PFSK-1 (cell line): ENCODE data around the gene POP7. TPM values are rescaled to one million over a fixed set of nuclear protein-coding genes. Genes with fewer than 3 reads are reported as not detected.

Experiments used
- FOXP2 ChIP-seq: optimal IDR thresholded peaks from 2 replicates; pipeline ENCODE3; 2011; ENCODE audit warnings: borderline replicate concordance, control low read depth, inconsistent platforms; ENCODE audit not compliant: insufficient read depth; ENCODE audit errors: extremely low read length, extremely low read depth
- POLR2AphosphoS5 ChIP-seq: IDR thresholded peaks from 2 replicates; pipeline ENCODE4 v1.6.1; 2012; ENCODE audit warnings: low read depth, mild to moderate bottlenecking, control low read depth, low read length, moderate library complexity
- SIN3A ChIP-seq: IDR thresholded peaks from 2 replicates; pipeline ENCODE4 v1.6.1; 2012; ENCODE audit warnings: mild to moderate bottlenecking, low read length, moderate library complexity, borderline replicate concordance; ENCODE audit not compliant: insufficient read depth
- TAF1 ChIP-seq: IDR thresholded peaks from 2 replicates; pipeline ENCODE4 v1.6.1; 2012; ENCODE audit warnings: low read length, control low read depth, borderline replicate concordance; ENCODE audit not compliant: insufficient read depth
- polyA plus RNA-seq: library from polyadenylated mRNA; unstranded; fragments of >200 nt; gene quantifications from one replicate; pipeline ENCODE4 v1.2.1, GENCODE V29; 2012; ENCODE audit warnings: low read depth, missing spikeins; ENCODE audit not compliant: insufficient read length
- TF ChIP-seq, protein P1 (sequence below), 2 experiments: IDR thresholded peaks; 2 replicates each; pipeline versions ENCODE4 v1.6.1 to v1.8.0; 2011 to 2012; ENCODE audit warnings: low read depth in 2 of 2, low read length in 2 of 2, control low read depth in 1 of 2, inconsistent platforms in 1 of 2, mild to moderate bottlenecking in 1 of 2, moderate library complexity in 1 of 2; ENCODE audit not compliant: insufficient read depth in 1 of 2

POP7 gene
- 103 TPM for polyA plus RNA-seq

DNA sequence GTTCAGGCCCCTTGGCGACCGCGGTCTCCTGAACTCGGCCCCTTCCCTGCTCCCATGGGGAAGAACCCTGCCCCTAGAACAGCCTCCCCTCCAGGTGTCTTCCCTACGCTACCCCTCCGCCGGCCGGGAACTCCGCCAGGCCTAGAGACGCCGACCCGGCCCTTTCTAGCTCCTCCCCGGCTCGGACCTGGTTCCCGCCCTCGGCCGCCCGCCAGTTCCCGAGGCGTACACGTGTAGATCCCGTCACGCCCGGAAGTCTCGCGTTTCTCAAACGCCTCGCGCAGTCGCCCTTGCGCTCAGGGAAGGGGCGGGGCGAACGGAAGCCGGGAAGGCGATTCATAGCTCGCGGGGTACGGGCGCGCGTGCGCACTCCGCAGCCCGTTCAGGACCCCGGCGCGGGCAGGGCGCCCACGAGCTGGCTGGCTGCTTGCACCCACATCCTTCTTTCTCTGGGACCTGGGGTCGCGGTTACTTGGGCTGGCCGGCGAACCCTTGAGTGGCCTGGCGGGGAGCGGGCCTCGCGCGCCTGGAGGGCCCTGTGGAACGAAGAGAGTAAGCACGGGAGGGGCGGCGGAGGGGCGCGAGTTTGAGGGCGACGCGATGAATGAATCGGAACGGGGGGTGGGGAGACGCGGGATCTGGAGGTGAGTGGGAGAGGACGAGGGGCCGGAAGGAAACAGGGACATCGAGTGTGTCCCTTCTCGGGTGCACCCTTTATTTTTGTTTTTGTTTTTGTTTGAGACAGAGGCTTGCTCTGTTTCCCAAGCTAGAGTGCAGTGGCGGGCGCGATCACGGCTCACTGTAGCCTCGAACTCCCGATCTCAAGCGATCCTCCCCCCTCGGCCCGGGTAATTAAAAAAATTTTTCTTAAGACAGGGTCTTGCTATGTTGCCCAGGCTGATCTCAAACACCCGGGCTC lies at the start of gene POP7:
Gene POP7, plus strand, starts transcription at position 369 of the 919 bp plus-strand sequence. CDS start 710 bp downstream, outside the sequence.
- TF ChIP-seq TAF1 (peak; percentile 74; the same call in 1 of the 2 replicates), POLR2AphosphoS5 (peak; percentile 87), FOXP2 (peak; percentile 84), SIN3A (peak; percentile 10; the same call in 1 of the 2 replicates)
- TF ChIP-seq, protein P1, sequence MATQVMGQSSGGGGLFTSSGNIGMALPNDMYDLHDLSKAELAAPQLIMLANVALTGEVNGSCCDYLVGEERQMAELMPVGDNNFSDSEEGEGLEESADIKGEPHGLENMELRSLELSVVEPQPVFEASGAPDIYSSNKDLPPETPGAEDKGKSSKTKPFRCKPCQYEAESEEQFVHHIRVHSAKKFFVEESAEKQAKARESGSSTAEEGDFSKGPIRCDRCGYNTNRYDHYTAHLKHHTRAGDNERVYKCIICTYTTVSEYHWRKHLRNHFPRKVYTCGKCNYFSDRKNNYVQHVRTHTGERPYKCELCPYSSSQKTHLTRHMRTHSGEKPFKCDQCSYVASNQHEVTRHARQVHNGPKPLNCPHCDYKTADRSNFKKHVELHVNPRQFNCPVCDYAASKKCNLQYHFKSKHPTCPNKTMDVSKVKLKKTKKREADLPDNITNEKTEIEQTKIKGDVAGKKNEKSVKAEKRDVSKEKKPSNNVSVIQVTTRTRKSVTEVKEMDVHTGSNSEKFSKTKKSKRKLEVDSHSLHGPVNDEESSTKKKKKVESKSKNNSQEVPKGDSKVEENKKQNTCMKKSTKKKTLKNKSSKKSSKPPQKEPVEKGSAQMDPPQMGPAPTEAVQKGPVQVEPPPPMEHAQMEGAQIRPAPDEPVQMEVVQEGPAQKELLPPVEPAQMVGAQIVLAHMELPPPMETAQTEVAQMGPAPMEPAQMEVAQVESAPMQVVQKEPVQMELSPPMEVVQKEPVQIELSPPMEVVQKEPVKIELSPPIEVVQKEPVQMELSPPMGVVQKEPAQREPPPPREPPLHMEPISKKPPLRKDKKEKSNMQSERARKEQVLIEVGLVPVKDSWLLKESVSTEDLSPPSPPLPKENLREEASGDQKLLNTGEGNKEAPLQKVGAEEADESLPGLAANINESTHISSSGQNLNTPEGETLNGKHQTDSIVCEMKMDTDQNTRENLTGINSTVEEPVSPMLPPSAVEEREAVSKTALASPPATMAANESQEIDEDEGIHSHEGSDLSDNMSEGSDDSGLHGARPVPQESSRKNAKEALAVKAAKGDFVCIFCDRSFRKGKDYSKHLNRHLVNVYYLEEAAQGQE (IDR thresholded peaks at IDR 0.05; ENCODE audit: insufficient read depth in 1 of 2, low read depth in 2 of 2, low read length in 2 of 2), result peak in 1 of 2 experiments; percentile 49; a peak in 2 of 4 replicates

DNA sequence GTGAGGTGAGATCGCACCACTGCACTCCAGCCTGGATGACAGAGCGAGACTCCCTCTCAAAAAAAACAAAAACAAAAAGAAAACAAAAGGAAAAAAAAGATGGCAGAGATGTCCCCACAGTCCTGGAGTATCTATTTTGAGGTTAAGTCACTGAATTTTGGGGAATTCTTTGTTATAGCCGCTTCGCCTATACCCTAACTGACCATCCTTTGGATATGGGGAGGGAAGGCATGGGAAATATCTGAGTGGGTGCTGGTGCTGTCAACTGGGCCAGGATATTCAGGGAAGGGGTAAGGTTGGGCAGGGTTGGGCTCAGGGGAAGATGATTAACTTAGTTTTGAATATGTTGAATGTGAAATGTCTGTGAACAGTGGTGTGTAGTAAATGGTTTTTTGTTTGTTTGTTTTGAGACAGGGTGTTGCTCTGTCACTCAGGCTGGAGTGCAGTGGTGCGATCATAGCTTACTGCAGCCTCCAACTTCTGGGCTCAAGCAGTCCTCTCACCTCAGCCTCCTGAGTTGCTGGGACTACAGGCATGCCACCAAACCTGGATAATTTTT lies 40.7 kb upstream of the POP7 start:
- TF ChIP-seq SIN3A (no peak), TAF1 (no peak), POLR2AphosphoS5 (no peak), FOXP2 (no peak)
- TF ChIP-seq, protein P1 (IDR thresholded peaks at IDR 0.05; ENCODE audit: insufficient read depth in 1 of 2, low read depth in 2 of 2, low read length in 2 of 2), result no peak

DNA sequence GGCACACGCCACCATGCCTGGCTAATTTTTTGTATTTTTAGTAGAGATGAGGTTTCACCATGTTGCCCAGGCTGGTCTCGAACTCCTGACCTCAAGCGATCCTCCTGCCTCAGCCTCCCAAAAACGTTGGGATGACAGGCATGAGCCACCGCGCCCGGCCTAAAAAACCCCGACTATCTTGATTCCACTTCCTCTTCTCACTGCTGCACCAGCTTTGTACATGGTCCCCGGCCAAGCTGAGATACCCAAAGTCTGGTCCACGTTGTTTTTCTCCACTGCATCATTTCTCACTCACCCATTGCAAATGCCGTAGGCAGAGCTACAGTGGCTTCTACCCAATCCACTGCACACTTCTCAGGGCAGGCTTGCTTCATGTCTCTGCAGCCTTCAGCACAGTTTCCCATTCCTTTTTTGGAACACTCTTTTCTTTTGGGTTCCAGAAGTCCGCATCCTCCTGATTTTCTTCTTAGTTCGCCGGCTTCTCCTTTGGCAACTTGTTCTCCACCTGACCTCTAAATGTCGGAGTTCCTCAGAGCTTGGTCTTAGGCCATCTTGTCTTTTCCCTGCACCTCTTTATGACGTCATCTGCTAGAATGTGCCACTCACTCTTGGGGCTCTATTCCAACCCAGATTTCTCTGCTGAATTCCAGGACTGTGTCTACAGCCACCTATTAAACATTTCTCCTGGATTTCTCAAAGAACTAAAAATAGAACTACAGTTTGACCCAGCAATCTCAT lies 38.4 kb upstream of the POP7 start:
- TF ChIP-seq FOXP2, result no peak

DNA sequence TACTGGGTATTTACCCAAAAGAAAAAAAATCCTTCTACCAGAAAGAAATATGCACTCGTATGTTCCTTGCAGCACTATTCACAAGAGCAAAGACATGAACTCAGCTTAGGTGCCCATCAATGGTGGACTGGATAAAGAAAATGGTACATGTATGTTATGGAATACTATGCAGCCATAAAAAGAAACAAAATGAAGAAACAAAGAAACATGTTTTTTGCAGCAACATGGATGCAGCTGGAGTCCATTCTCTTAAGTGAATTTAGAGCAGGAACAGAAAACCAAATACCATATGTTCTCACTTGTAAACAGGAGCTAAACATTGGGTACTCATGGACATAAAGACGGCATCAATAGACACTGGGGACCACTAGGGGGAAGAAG lies 37.9 kb upstream of the POP7 start:
- no peak for TF ChIP-seq POLR2AphosphoS5
- TF ChIP-seq FOXP2, result no peak
- TF ChIP-seq TAF1, result no peak
- TF ChIP-seq SIN3A, result no peak
- TF ChIP-seq, protein P1 (IDR thresholded peaks at IDR 0.05; ENCODE audit: insufficient read depth in 1 of 2, low read depth in 2 of 2, low read length in 2 of 2), result no peak

DNA sequence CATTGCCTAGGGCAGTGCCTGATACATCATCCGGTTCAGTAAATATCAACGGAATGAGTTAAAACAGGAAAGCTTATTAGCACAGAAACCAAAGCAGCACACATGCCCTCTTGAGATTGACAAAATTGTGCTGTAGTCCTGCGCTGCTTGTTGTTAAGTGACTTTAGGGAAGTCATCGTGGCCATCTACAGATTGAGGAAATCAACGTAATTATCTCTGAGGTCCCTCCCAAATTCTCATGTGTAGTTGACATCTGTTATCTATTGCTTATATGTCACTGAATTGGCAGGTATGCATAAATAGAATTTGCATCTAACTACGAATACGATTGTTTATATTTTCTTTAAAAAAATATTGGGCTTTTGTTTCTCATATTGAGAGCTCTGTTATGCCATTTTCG lies 35.8 kb upstream of the POP7 start:
- TF ChIP-seq FOXP2 (no peak), TAF1 (no peak), SIN3A (no peak), POLR2AphosphoS5 (no peak)
- TF ChIP-seq, protein P1 (IDR thresholded peaks at IDR 0.05; ENCODE audit: insufficient read depth in 1 of 2, low read depth in 2 of 2, low read length in 2 of 2), result no peak
